ENCODE results near the gene ARF3. TPM values are rescaled to one million over a fixed set of nuclear protein-coding genes. Genes with fewer than 3 reads are reported as not detected.
A peak's percentile ranks its signal among the peaks of the same experiment; 100 is the strongest.

Gene ARF3
- 10 to 100 TPM; 58.3 to 67.6 TPM for total RNA-seq

- intact Hi-C loops (cut with micrococcal nuclease): no loop called here
- DNase-seq (peak; percentile 94), ATAC-seq (peak; percentile 96)
- no peak for TF ChIP-seq CTCF (IDR thresholded peaks at IDR 0.05)
- peaks cover 1% of the 10 kb centered on the region for H3K36me3 Mint-ChIP-seq (ENCODE audit: low read depth)
- peaks cover 7% of the 10 kb centered on the region for H3K27me3 Mint-ChIP-seq
- peak within 1 kb of the TSS; percentile 87 for H3K27ac Mint-ChIP-seq
- H3K4me1 Mint-ChIP-seq (ENCODE audit: low read depth): peaks cover 25% of the 10 kb centered on the region
- ChIA-PET CTCF (interaction anchor here (0.7 to 51.8 kb wide), 20 partner anchors 9 to 142 kb away, joined by 3 to 896 read pairs (median 5); partner anchors contain the start of genes DDN, RHEBL1, WNT1 and WNT10B), POLR2A (interaction anchor here (0.7 to 2.1 kb wide), 13 partner anchors 11 to 287 kb away, joined by 3 to 14 read pairs (median 4); partner anchors contain the start of genes DDX23, FKBP11, TUBA1B and WNT10B)
- H3K9me3 Mint-ChIP-seq: no peaks in the 10 kb centered on the region
- peak within 1 kb of the TSS; percentile 96 for H3K4me3 Mint-ChIP-seq
Observed at GRCh38 chr12:48957141-48958048, at the start of gene ARF3. TSS of gene ARF3 (minus strand) at chr12:48957487. CDS start at chr12:48941095, 16,392 bp downstream.

GRCh38 chr12:49000346-49000745, 43.1 kb upstream of the ARF3 start:
- H3K27me3 Mint-ChIP-seq: peaks cover 22% of the 10 kb centered on the region
- intact Hi-C loops (cut with micrococcal nuclease): no loop called here
- peaks cover 44% of the 10 kb centered on the region for H3K36me3 Mint-ChIP-seq (ENCODE audit: low read depth)
- DNase-seq (no peak), ATAC-seq (no peak)
- ChIA-PET POLR2A (interaction anchor here (0.8 to 3.7 kb wide), 9 partner anchors 11 to 88 kb away, joined by 3 to 14 read pairs (median 4); partner anchors contain the start of genes PRKAG1 and WNT1), CTCF (interaction anchor here (0.9 to 21.6 kb wide), 10 partner anchors 9 to 148 kb away, joined by 3 to 896 read pairs (median 9); partner anchors contain the start of genes ARF3, DDX23, WNT1 and WNT10B)
- H3K27ac Mint-ChIP-seq: no peak overlapping the region
- peaks cover 26% of the 10 kb centered on the region for H3K4me1 Mint-ChIP-seq (ENCODE audit: low read depth)
- no peak for TF ChIP-seq CTCF (IDR thresholded peaks at IDR 0.05)
- H3K4me3 Mint-ChIP-seq: no peak overlapping the region
- H3K9me3 Mint-ChIP-seq: no peaks in the 10 kb centered on the region

- H3K27ac Mint-ChIP-seq: peak within 1 kb of the TSS; percentile 31
- H3K36me3 Mint-ChIP-seq (ENCODE audit: low read depth): peaks cover 37% of the 10 kb centered on the region
- CTCF ChIA-PET: interaction anchor here (0.9 to 21.6 kb wide), 10 partner anchors 10 to 147 kb away, joined by 3 to 896 read pairs (median 9); partner anchors contain the start of genes ARF3, DDX23, WNT1 and WNT10B
- peaks cover 28% of the 10 kb centered on the region for H3K4me1 Mint-ChIP-seq (ENCODE audit: low read depth)
- no peak for TF ChIP-seq CTCF (IDR thresholded peaks at IDR 0.05)
- H3K27me3 Mint-ChIP-seq: peaks cover 27% of the 10 kb centered on the region
- ATAC-seq (peak; percentile 67), DNase-seq (peak; percentile 82)
- intact Hi-C loops (cut with micrococcal nuclease): loop anchor here (5.0 kb wide), 1 partner anchor 93 kb away; the partner anchor contains the start of gene DHH
- H3K4me3 Mint-ChIP-seq: peak within 1 kb of the TSS; percentile 70
- POLR2A ChIA-PET: interaction anchor here (0.6 to 3.7 kb wide), 12 partner anchors 11 to 623 kb away, joined by 3 to 14 read pairs (median 4); partner anchors contain the start of genes PRKAG1 and WNT1
- H3K9me3 Mint-ChIP-seq: no peaks in the 10 kb centered on the region
Observed at GRCh38 chr12:48999371-49000131, 42.3 kb upstream of the ARF3 start, which contains the start of gene DDN. TSS of gene DDN (minus strand) at chr12:48999375. CDS start at chr12:48999287, 88 bp downstream.

- CTCF ChIA-PET: interaction anchor here (1.2 to 21.6 kb wide), 11 partner anchors 11 to 146 kb away, joined by 4 to 896 read pairs (median 29); partner anchors contain the start of genes ARF3, DDX23, DHH and PRKAG1
- peaks cover 31% of the 10 kb centered on the region for H3K36me3 Mint-ChIP-seq (ENCODE audit: low read depth)
- H3K4me3 Mint-ChIP-seq: peak overlapping the region; percentile 70
- POLR2A ChIA-PET: interaction anchor here (0.6 to 2.3 kb wide), 14 partner anchors 9 to 624 kb away, joined by 3 to 8 read pairs (median 3); partner anchors contain the start of genes KMT2D, PRKAG1 and WNT1
- DNase-seq (peak; percentile 59), ATAC-seq (peak; percentile 12)
- H3K27me3 Mint-ChIP-seq: peaks cover 34% of the 10 kb centered on the region
- no peaks in the 10 kb centered on the region for H3K9me3 Mint-ChIP-seq
- intact Hi-C loops (cut with micrococcal nuclease): loop anchor here (5.0 kb wide), 1 partner anchor 94 kb away; the partner anchor contains the start of gene DHH
- peaks cover 28% of the 10 kb centered on the region for H3K4me1 Mint-ChIP-seq (ENCODE audit: low read depth)
- no peak for TF ChIP-seq CTCF (IDR thresholded peaks at IDR 0.05)
- H3K27ac Mint-ChIP-seq: no peak overlapping the region
Observed at GRCh38 chr12:48998497-48999353, 41.4 kb upstream of the ARF3 start.

Data from activated CD8-positive, alpha-beta T cell treated with anti-CD3 and anti-CD28 coated beads for 36 hours (primary cell).